Activated naive CD4-positive, alpha-beta T cell treated with anti-CD3 and anti-CD28 coated beads, Interleukin-2, amount 50 U/mL, for 24 hours (primary cell): ENCODE results near the gene DRD2.

Source experiments
- H3K27ac Mint-ChIP-seq: one replicate; pipeline ENCODE4 v1.8.0; 2021; ENCODE audit warnings: mild to moderate bottlenecking, mixed read lengths
- H3K27me3 Mint-ChIP-seq: one replicate; pipeline ENCODE4 v1.8.0; 2021; ENCODE audit warnings: mixed read lengths
- H3K36me3 Mint-ChIP-seq: one replicate; pipeline ENCODE4 v1.8.0; 2021; ENCODE audit warnings: mixed read lengths
- H3K4me1 Mint-ChIP-seq: one replicate; pipeline ENCODE4 v1.8.0; 2021; ENCODE audit warnings: mixed read lengths
- H3K4me3 Mint-ChIP-seq: one replicate; pipeline ENCODE4 v1.8.0; 2021; ENCODE audit warnings: mild to moderate bottlenecking, mixed read lengths
- H3K9me3 Mint-ChIP-seq: one replicate; pipeline ENCODE4 v1.8.0; 2021; ENCODE audit warnings: mixed read lengths

The DRD2 gene

GRCh38 chr11:113440816-113441215 lies 34.4 kb downstream of the DRD2 start:
- no peaks in the 10 kb centered on the region for H3K4me1 Mint-ChIP-seq
- H3K27me3 Mint-ChIP-seq: peaks cover 3% of the 10 kb centered on the region
- H3K36me3 Mint-ChIP-seq: no peaks in the 10 kb centered on the region
- H3K4me3 Mint-ChIP-seq: no peak overlapping the region
- no peaks in the 10 kb centered on the region for H3K9me3 Mint-ChIP-seq
- no peak overlapping the region for H3K27ac Mint-ChIP-seq

GRCh38 chr11:113436672-113437252 lies 38.4 kb downstream of the DRD2 start:
- Mint-ChIP-seq H3K27me3 (no peaks in the 10 kb centered on the region), H3K9me3 (no peaks in the 10 kb centered on the region), H3K36me3 (no peaks in the 10 kb centered on the region), H3K27ac (no peak overlapping the region), H3K4me1 (no peaks in the 10 kb centered on the region), H3K4me3 (no peak overlapping the region)

GRCh38 chr11:113435190-113435968 lies 39.8 kb downstream of the DRD2 start:
- Mint-ChIP-seq H3K27me3 (no peaks in the 10 kb centered on the region), H3K4me1 (no peaks in the 10 kb centered on the region), H3K36me3 (no peaks in the 10 kb centered on the region), H3K9me3 (no peaks in the 10 kb centered on the region), H3K4me3 (no peak overlapping the region), H3K27ac (no peak overlapping the region)

GRCh38 chr11:113431746-113432145 lies 43.5 kb downstream of the DRD2 start:
- H3K36me3 Mint-ChIP-seq: no peaks in the 10 kb centered on the region
- H3K9me3 Mint-ChIP-seq: no peaks in the 10 kb centered on the region
- no peaks in the 10 kb centered on the region for H3K27me3 Mint-ChIP-seq

GRCh38 chr11:113426686-113427085 lies 48.5 kb downstream of the DRD2 start:
- Mint-ChIP-seq H3K9me3 (no peaks in the 10 kb centered on the region), H3K36me3 (no peaks in the 10 kb centered on the region), H3K4me1 (no peaks in the 10 kb centered on the region), H3K4me3 (no peak overlapping the region), H3K27me3 (no peaks in the 10 kb centered on the region), H3K27ac (no peak overlapping the region)

More at GRCh38 chr11:113431746-113432145, 43.5 kb downstream of the DRD2 start:
- Mint-ChIP-seq H3K4me3 (no peak overlapping the region), H3K27ac (no peak overlapping the region), H3K4me1 (no peaks in the 10 kb centered on the region)

GRCh38 chr11:113420808-113421207 lies 54.4 kb downstream of the DRD2 start:
- H3K4me1 Mint-ChIP-seq: no peaks in the 10 kb centered on the region
- no peak overlapping the region for H3K27ac Mint-ChIP-seq
- no peaks in the 10 kb centered on the region for H3K36me3 Mint-ChIP-seq
- H3K4me3 Mint-ChIP-seq: no peak overlapping the region
- H3K9me3 Mint-ChIP-seq: no peaks in the 10 kb centered on the region
- H3K27me3 Mint-ChIP-seq: peaks cover 2% of the 10 kb centered on the region

GRCh38 chr11:113419454-113420003 lies 55.7 kb downstream of the DRD2 start:
- Mint-ChIP-seq H3K36me3 (no peaks in the 10 kb centered on the region), H3K27me3 (peaks cover 2% of the 10 kb centered on the region), H3K27ac (no peak overlapping the region), H3K4me3 (no peak overlapping the region), H3K9me3 (no peaks in the 10 kb centered on the region), H3K4me1 (no peaks in the 10 kb centered on the region)

GRCh38 chr11:113417428-113417827 lies 57.8 kb downstream of the DRD2 start:
- Mint-ChIP-seq H3K27ac (no peak overlapping the region), H3K27me3 (peaks cover 2% of the 10 kb centered on the region), H3K4me1 (no peaks in the 10 kb centered on the region), H3K9me3 (no peaks in the 10 kb centered on the region), H3K4me3 (no peak overlapping the region), H3K36me3 (no peaks in the 10 kb centered on the region)

- Mint-ChIP-seq H3K27me3 (peaks cover 2% of the 10 kb centered on the region), H3K4me3 (no peak overlapping the region), H3K27ac (no peak overlapping the region), H3K36me3 (no peaks in the 10 kb centered on the region), H3K4me1 (no peaks in the 10 kb centered on the region), H3K9me3 (no peaks in the 10 kb centered on the region)
These were observed 59.9 kb downstream of the DRD2 start for GRCh38 chr11:113415343-113415742.

- no peaks in the 10 kb centered on the region for H3K9me3 Mint-ChIP-seq
- H3K36me3 Mint-ChIP-seq: no peaks in the 10 kb centered on the region
- H3K27ac Mint-ChIP-seq: no peak overlapping the region
- H3K4me1 Mint-ChIP-seq: no peaks in the 10 kb centered on the region
- no peak overlapping the region for H3K4me3 Mint-ChIP-seq
- H3K27me3 Mint-ChIP-seq: peaks cover 2% of the 10 kb centered on the region
These were observed 62.5 kb downstream of the DRD2 start for GRCh38 chr11:113412675-113413074.

- H3K4me3 Mint-ChIP-seq: no peak overlapping the region
- no peak overlapping the region for H3K27ac Mint-ChIP-seq
- H3K36me3 Mint-ChIP-seq: no peaks in the 10 kb centered on the region
- H3K9me3 Mint-ChIP-seq: no peaks in the 10 kb centered on the region
- H3K4me1 Mint-ChIP-seq: no peaks in the 10 kb centered on the region
- H3K27me3 Mint-ChIP-seq: peaks cover 2% of the 10 kb centered on the region
These were observed 63.7 kb downstream of the DRD2 start for GRCh38 chr11:113411536-113411935.

- H3K4me3 Mint-ChIP-seq: no peak overlapping the region
- no peaks in the 10 kb centered on the region for H3K9me3 Mint-ChIP-seq
- no peaks in the 10 kb centered on the region for H3K4me1 Mint-ChIP-seq
- H3K27me3 Mint-ChIP-seq: no peaks in the 10 kb centered on the region
- H3K27ac Mint-ChIP-seq: no peak overlapping the region
- H3K36me3 Mint-ChIP-seq: no peaks in the 10 kb centered on the region
These were observed 64.6 kb downstream of the DRD2 start for GRCh38 chr11:113410414-113411135.

GRCh38 chr11:113409526-113409925 lies 65.7 kb downstream of the DRD2 start:
- Mint-ChIP-seq H3K4me3 (no peak overlapping the region), H3K9me3 (no peaks in the 10 kb centered on the region), H3K36me3 (no peaks in the 10 kb centered on the region), H3K4me1 (no peaks in the 10 kb centered on the region), H3K27ac (no peak overlapping the region), H3K27me3 (no peaks in the 10 kb centered on the region)

- Mint-ChIP-seq H3K9me3 (no peaks in the 10 kb centered on the region), H3K4me3 (no peak overlapping the region), H3K27me3 (no peaks in the 10 kb centered on the region), H3K27ac (no peak overlapping the region), H3K4me1 (no peaks in the 10 kb centered on the region), H3K36me3 (no peaks in the 10 kb centered on the region)
These were observed 66.3 kb downstream of the DRD2 start for GRCh38 chr11:113408887-113409286.

GRCh38 chr11:113408206-113408605 lies 67.0 kb downstream of the DRD2 start:
- no peaks in the 10 kb centered on the region for H3K27me3 Mint-ChIP-seq
- H3K4me3 Mint-ChIP-seq: no peak overlapping the region
- no peaks in the 10 kb centered on the region for H3K36me3 Mint-ChIP-seq
- H3K27ac Mint-ChIP-seq: no peak overlapping the region
- H3K9me3 Mint-ChIP-seq: no peaks in the 10 kb centered on the region
- H3K4me1 Mint-ChIP-seq: no peaks in the 10 kb centered on the region

GRCh38 chr11:113407163-113407562 lies 68.0 kb downstream of the DRD2 start:
- Mint-ChIP-seq H3K27ac (no peak overlapping the region), H3K4me3 (no peak overlapping the region), H3K36me3 (no peaks in the 10 kb centered on the region), H3K4me1 (no peaks in the 10 kb centered on the region), H3K9me3 (no peaks in the 10 kb centered on the region), H3K27me3 (no peaks in the 10 kb centered on the region)
